T-helper 2 cell treated with Interferon-gamma antibody and Interleukin-4, amounts not matched to agents 5 μg/mL and 100 μg/mL, for 36 hours (primary cell): ENCODE data around the gene GBP1.

Experiments
- DNase-seq: peaks from one replicate; pipeline ENCODE4 v3.0.0; 2021; ENCODE audit warnings: low spot score
- H3K27ac Mint-ChIP-seq: one replicate; pipeline ENCODE4 v1.8.0; 2021; ENCODE audit warnings: mild to moderate bottlenecking, mixed read lengths
- H3K27me3 Mint-ChIP-seq: one replicate; pipeline ENCODE4 v1.8.0; 2021; ENCODE audit warnings: low read depth, mixed read lengths
- H3K36me3 Mint-ChIP-seq: one replicate; pipeline ENCODE4 v1.8.0; 2021; ENCODE audit warnings: low read depth, mixed read lengths
- H3K4me1 Mint-ChIP-seq: one replicate; pipeline ENCODE4 v1.8.0; 2021; ENCODE audit warnings: low read depth, mixed read lengths
- H3K4me3 Mint-ChIP-seq: one replicate; pipeline ENCODE4 v1.8.0; 2022; ENCODE audit warnings: mild to moderate bottlenecking, moderate library complexity, mixed read lengths
- H3K9me3 Mint-ChIP-seq: one replicate; pipeline ENCODE4 v1.8.0; 2021; ENCODE audit warnings: mixed read lengths

GBP1 gene

DNA sequence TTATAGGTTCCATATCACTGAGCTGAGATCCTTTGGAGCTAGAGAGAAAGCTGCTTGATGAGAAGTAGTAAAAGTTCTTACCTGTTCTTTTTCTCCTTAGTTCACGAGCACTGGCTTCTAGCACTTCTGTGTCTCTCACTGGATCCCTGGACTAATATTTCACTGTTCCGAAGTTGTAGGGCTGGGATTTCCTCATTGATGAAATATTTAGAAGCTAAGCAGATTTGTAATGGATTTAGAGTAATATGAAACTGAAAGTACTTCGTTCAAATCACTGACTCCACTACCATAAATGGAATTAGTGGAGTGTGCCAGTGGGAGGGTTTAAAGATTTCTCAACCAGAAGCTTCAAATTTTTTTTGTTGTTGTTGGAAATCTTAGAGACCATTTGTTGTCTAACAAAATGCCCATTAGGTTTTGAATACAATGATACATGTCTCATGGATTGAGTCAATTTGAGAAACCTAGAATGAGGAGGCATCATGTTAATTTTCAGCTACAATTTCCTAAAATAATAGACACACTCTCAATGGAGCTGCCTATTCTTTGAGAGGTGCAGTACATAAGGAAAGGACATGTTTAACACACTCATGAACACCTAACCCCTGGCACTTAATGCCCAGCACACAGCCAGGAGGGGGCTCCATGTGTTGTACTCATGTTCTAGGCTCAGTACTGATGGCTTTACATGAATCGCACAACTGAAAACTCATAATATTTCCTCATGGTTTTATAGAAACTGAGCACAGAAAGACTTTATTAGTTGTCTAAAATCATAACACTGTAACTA is at the start of gene GBP1:
GBP1 (minus strand) TSS at position 130 of the 790 bp plus-strand sequence. CDS start 1,974 bp downstream, outside the sequence.
- Mint-ChIP-seq H3K9me3 (no peaks in the 10 kb centered on the region), H3K4me1 (peaks cover 62% of the 10 kb centered on the region), H3K36me3 (peaks cover 47% of the 10 kb centered on the region), H3K27me3 (no peaks in the 10 kb centered on the region), H3K27ac (peak within 1 kb of the TSS; percentile 84), H3K4me3 (peak within 1 kb of the TSS; percentile 96)
- DNase-seq, result no peak

GRCh38 chr1:89114662-89115061 is 49.7 kb upstream of the GBP1 start:
- DNase-seq, result no peak
- H3K4me3 Mint-ChIP-seq, result no peak overlapping the region
- peaks cover 3% of the 10 kb centered on the region for H3K9me3 Mint-ChIP-seq
- H3K4me1 Mint-ChIP-seq, result peaks cover 12% of the 10 kb centered on the region
- H3K27me3 Mint-ChIP-seq, result no peaks in the 10 kb centered on the region
- H3K36me3 Mint-ChIP-seq, result peaks cover 64% of the 10 kb centered on the region
- no peak overlapping the region for H3K27ac Mint-ChIP-seq

DNA sequence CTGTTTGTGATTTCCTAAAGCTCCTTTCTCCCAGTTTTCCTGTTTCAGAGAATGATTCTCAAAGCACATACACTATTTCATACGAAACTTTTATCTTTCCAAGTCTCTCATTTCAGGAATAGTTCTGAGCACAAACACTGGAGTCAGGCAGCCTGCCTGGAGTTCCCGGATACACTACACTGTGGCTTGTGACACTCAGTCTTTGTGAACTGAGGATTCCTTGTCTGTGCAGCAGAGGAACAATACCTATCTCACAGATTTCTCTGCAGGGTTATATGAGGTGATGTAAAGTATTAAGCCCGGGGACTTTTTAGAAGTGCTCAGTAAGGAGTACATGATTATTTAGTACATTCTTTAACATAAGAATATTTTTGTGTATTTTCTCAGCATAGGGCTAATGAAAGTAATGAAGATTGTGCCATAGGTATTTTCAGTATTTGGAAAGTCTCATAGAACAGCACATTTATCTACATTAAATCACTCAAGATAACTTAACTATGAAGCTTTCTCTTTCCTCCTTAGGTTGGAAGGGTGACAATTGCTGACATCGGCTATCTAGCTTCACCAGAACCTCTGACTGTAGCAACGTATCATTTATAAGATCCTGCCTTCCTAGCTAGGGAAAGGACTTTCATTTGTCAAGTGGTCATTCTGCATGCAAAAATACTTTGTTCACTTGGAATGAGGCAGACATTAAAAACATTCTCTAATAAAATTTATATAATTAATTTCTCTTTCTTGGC is 48.0 kb upstream of the GBP1 start:
- H3K27me3 Mint-ChIP-seq, result no peaks in the 10 kb centered on the region
- peaks cover 79% of the 10 kb centered on the region for H3K36me3 Mint-ChIP-seq
- H3K27ac Mint-ChIP-seq, result no peak overlapping the region
- DNase-seq, result no peak
- H3K9me3 Mint-ChIP-seq, result peaks cover 3% of the 10 kb centered on the region
- H3K4me1 Mint-ChIP-seq, result peaks cover 12% of the 10 kb centered on the region
- no peak overlapping the region for H3K4me3 Mint-ChIP-seq

GRCh38 chr1:89104687-89105086 is 39.7 kb upstream of the GBP1 start:
- Mint-ChIP-seq H3K4me3 (no peak overlapping the region), H3K27me3 (no peaks in the 10 kb centered on the region), H3K4me1 (no peaks in the 10 kb centered on the region), H3K9me3 (no peaks in the 10 kb centered on the region), H3K36me3 (peaks cover 69% of the 10 kb centered on the region), H3K27ac (no peak overlapping the region)
- no peak for DNase-seq

GRCh38 chr1:89104147-89104546 is 39.1 kb upstream of the GBP1 start:
- Mint-ChIP-seq H3K27me3 (no peaks in the 10 kb centered on the region), H3K4me1 (no peaks in the 10 kb centered on the region), H3K9me3 (no peaks in the 10 kb centered on the region), H3K27ac (no peak overlapping the region), H3K36me3 (peaks cover 63% of the 10 kb centered on the region), H3K4me3 (no peak overlapping the region)
- DNase-seq, result no peak

- Mint-ChIP-seq H3K36me3 (peaks cover 44% of the 10 kb centered on the region), H3K27me3 (peaks cover 2% of the 10 kb centered on the region), H3K4me3 (no peak overlapping the region), H3K4me1 (no peaks in the 10 kb centered on the region), H3K27ac (no peak overlapping the region), H3K9me3 (peaks cover 4% of the 10 kb centered on the region)
- DNase-seq, result no peak
Measured at GRCh38 chr1:89102021-89102420, 37.0 kb upstream of the GBP1 start.

GRCh38 chr1:89100412-89100811 is 35.4 kb upstream of the GBP1 start:
- Mint-ChIP-seq H3K4me1 (no peaks in the 10 kb centered on the region), H3K27ac (no peak overlapping the region), H3K4me3 (no peak overlapping the region)

DNA sequence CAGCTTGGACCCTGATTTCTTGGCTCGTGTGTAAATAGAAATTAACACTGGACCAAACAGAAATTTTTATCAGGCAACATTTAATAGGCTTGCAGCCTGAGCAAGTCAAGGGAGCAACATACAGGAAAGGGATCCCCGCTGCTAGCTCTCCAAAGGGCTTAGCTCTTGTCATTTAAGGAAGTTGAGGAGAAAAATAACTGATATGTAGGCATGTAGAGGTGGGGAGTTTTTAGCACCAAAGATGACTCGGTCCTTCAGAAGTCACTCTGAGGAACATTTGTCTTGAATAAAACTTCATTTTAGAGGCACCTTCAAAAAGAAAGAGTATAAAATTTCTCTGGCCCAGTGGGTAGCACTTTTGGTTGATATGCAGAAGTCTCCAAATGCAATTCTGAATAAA is 33.8 kb upstream of the GBP1 start:
- no peaks in the 10 kb centered on the region for H3K4me1 Mint-ChIP-seq
- H3K4me3 Mint-ChIP-seq, result no peak overlapping the region
- H3K27ac Mint-ChIP-seq, result no peak overlapping the region
- H3K36me3 Mint-ChIP-seq, result peaks cover 19% of the 10 kb centered on the region
- peaks cover 5% of the 10 kb centered on the region for H3K27me3 Mint-ChIP-seq
- H3K9me3 Mint-ChIP-seq, result peaks cover 18% of the 10 kb centered on the region
- DNase-seq, result no peak

More at GRCh38 chr1:89100412-89100811, 35.4 kb upstream of the GBP1 start:
- DNase-seq, result no peak
- Mint-ChIP-seq H3K27me3 (peaks cover 2% of the 10 kb centered on the region), H3K9me3 (peaks cover 18% of the 10 kb centered on the region), H3K36me3 (peaks cover 34% of the 10 kb centered on the region)

DNA sequence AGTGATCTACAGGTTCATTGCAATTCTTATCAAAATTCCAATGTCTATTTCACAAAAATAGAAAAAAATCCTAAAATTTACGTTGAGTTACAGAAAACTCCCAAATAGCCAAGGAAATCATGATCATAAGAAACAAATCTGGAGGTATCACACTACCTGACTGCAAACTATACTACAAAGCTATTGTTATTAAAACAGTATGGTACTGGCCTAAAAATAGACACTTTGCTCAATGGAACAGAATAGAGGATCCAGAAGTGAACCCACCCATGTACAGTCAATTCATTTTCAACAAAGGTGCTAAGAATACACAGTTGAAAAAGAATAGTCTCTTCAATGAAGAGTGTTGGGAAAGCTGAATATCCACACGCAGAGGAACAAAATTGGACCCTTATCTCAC is 30.7 kb upstream of the GBP1 start:
- peaks cover 6% of the 10 kb centered on the region for H3K4me1 Mint-ChIP-seq
- H3K27ac Mint-ChIP-seq, result no peak overlapping the region
- peaks cover 12% of the 10 kb centered on the region for H3K27me3 Mint-ChIP-seq
- no peak overlapping the region for H3K4me3 Mint-ChIP-seq
- peaks cover 9% of the 10 kb centered on the region for H3K36me3 Mint-ChIP-seq
- peaks cover 21% of the 10 kb centered on the region for H3K9me3 Mint-ChIP-seq
- no peak for DNase-seq

DNA sequence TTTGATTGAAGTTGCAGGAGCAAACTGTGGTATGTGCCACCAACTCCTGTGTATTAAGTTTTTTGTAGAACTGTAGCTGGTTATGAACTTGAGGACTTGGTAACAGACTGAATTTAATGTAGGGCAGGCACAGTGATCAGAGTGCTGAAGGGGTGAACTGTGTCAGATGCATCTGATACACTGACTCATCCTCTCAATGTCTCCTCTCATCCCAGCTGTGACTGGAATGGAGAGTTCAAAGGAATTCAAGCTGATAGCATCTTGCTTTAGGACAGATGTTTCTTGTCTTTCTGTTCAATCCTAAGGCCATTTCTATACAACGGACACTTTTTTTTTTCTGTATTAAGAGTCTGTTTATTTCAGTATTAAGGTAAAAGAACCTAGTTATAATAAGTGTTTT is 25.0 kb upstream of the GBP1 start:
- Mint-ChIP-seq H3K27me3 (peaks cover 10% of the 10 kb centered on the region), H3K9me3 (peaks cover 3% of the 10 kb centered on the region), H3K27ac (no peak overlapping the region), H3K36me3 (no peaks in the 10 kb centered on the region), H3K4me3 (no peak overlapping the region), H3K4me1 (peaks cover 12% of the 10 kb centered on the region)
- DNase-seq, result no peak

GRCh38 chr1:89088572-89088971 is 23.6 kb upstream of the GBP1 start:
- peaks cover 5% of the 10 kb centered on the region for H3K27me3 Mint-ChIP-seq
- no peak for DNase-seq
- peaks cover 2% of the 10 kb centered on the region for H3K9me3 Mint-ChIP-seq
- H3K36me3 Mint-ChIP-seq, result no peaks in the 10 kb centered on the region
- no peak overlapping the region for H3K4me3 Mint-ChIP-seq
- H3K27ac Mint-ChIP-seq, result no peak overlapping the region
- H3K4me1 Mint-ChIP-seq, result peaks cover 14% of the 10 kb centered on the region

DNA sequence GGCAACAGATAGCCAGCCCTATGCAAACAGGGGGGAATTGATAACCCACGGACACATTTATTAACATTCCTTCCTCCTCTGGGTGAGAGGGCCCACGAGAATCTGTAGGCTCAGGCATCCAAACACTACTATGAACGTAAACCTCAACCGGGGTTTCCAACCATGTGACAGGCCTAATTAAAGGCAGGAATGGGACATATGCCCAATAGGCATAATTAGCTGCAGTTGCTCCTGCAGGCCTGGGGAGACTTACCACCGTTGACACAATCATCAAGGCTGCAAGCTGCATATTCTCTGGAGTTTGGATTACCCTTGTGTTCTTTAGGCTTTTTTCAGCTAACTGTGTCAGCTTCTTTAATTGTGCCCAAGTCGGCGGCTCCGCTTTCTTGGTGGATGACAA is 22.2 kb upstream of the GBP1 start:
- peaks cover 14% of the 10 kb centered on the region for H3K4me1 Mint-ChIP-seq
- no peaks in the 10 kb centered on the region for H3K36me3 Mint-ChIP-seq
- no peaks in the 10 kb centered on the region for H3K9me3 Mint-ChIP-seq
- no peak for DNase-seq
- no peak overlapping the region for H3K27ac Mint-ChIP-seq
- H3K4me3 Mint-ChIP-seq, result no peak overlapping the region
- H3K27me3 Mint-ChIP-seq, result no peaks in the 10 kb centered on the region

GRCh38 chr1:89085781-89086180 is 20.8 kb upstream of the GBP1 start:
- H3K4me1 Mint-ChIP-seq, result peaks cover 9% of the 10 kb centered on the region
- H3K27ac Mint-ChIP-seq, result no peak overlapping the region
- H3K4me3 Mint-ChIP-seq, result no peak overlapping the region
- H3K36me3 Mint-ChIP-seq, result no peaks in the 10 kb centered on the region
- H3K27me3 Mint-ChIP-seq, result no peaks in the 10 kb centered on the region
- peak; percentile 41 for DNase-seq
- no peaks in the 10 kb centered on the region for H3K9me3 Mint-ChIP-seq

DNA sequence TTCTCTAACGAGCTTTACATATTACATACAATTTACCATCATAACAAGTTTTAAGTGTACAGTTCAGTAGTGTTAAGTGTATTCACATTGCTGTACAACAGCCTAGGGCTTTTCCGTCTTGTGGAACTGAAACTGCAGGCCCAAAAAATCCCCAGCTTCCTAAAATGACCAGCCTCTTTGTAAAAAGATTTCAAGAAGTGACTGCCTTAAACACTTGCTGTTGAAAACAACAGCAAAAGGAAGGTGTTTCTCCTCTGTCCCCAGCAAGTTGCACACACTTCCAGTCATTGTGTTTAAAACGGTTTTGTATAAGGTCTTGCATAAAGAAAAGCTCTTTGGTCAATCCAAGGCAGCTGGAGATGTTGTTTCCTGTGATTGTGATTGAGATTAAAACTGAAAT is 16.0 kb upstream of the GBP1 start:
- Mint-ChIP-seq H3K9me3 (peaks cover 16% of the 10 kb centered on the region), H3K4me3 (no peak overlapping the region), H3K27ac (no peak overlapping the region), H3K4me1 (peaks cover 2% of the 10 kb centered on the region), H3K36me3 (peaks cover 9% of the 10 kb centered on the region), H3K27me3 (peaks cover 3% of the 10 kb centered on the region)
- no peak for DNase-seq
